ENCODE data around the gene UBA7. TPM values are rescaled to one million over a fixed set of nuclear protein-coding genes. Genes with fewer than 3 reads are reported as not detected.
A peak's percentile ranks its signal among the peaks of the same experiment; 100 is the strongest.
"Not testable (repeated sequence)": the region's sequence is repeated elsewhere in the genome, so short reads cannot be mapped to it uniquely, and the experiment has no call there.

The UBA7 gene
- total and polyA plus RNA-seq, 2 of the 13 experiments (the other 11 are each of a cell fraction or from before 2014, with no cell fraction given): 9.5 to 16.5 TPM

DNA sequence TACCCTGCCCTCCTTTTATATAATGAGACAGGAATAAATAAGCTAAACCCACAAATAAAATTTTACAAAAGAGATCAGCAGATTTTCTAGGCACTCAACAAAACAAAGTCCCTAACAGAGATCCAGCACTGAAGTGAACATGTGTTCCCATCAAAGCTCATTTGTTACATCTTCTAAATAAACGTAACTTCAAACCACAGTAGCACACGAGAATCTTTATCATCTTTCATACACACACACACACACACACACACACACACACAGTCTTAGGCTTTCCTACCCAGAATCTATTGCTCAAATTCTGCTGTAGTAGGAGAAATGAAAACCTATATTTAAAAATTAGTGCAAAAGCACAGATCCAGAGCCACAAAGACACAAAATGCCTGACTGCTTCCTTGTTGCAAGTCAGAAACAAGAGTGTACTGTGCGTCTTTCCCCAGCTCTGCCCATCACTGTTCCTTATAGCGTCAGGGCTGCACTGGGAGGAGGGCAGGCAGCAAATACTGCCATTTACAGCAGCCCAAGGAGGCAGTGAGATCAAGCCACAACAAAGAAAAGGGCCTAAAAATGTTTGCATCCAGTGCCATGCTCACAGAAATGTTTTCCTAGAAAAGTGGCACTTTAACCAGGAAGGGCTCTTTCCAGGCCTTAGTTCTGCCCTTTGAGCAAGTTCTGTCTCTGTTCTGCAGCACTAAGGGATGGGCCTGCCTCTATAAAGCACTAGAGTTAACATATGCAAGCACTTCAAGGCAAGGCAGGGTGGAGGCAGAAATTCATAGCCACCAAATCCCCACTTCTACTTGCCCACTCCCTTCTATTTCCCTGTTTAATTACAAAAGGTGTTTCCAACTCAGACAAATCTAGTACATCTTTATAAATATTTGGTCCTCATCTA lies 33.4 kb downstream of the UBA7 start:
- TF ChIP-seq RBFOX2 (IDR thresholded peaks at IDR 0.05; ENCODE audit: low read depth, low read length): peak; percentile 33; the same call in 1 of the 2 replicates
- no peak for TF ChIP-seq HDAC6 (IDR thresholded peaks at IDR 0.05; ENCODE audit: low read depth, low read length)
- TF ChIP-seq ZNF12 (CRISPR knock-in tag; IDR thresholded peaks at IDR 0.05): peak; percentile 49; the same call in 1 of the 2 replicates
- peak overlapping the region; percentile 60 for H3K27ac ChIP-seq (ENCODE audit: extremely low read length, insufficient read depth, low read length)
- intact Hi-C loops (cut with micrococcal nuclease; ENCODE audit: unreplicated experiment): no loop called here
- CTCF ChIA-PET (ENCODE audit: low intra/inter-chr PET ratio, low total read pairs): no interaction called here
- POLR2A ChIA-PET: no interaction called here
- H3K36me3 ChIP-seq (replicated peaks in 1 of 2; ENCODE audit: control insufficient read depth in 1 of 2, insufficient read depth in 2 of 2, low read length in 2 of 2): peaks cover 3 to 24% of the 10 kb centered on the region in 2 experiments
- no peak for FAIRE-seq
- DNase-seq (ENCODE audit: low spot score): no peak
- no peak overlapping the region for H2AFZ ChIP-seq (ENCODE audit: low read length)
- peak overlapping the region; percentile 25 for H3K4me2 ChIP-seq (ENCODE audit: low read depth, low read length)
- no peak overlapping the region for H3K4me3 ChIP-seq (replicated peaks in 1 of 3; ENCODE audit: insufficient read depth in 1 of 3, low read depth in 2 of 3, low read length in 3 of 3)
- no peak overlapping the region for H3K9ac ChIP-seq (ENCODE audit: insufficient read depth, low read depth, low read length)
- H3K79me2 ChIP-seq (ENCODE audit: insufficient read depth, low read length): peaks cover 73% of the 10 kb centered on the region
- 81% methylated on average over 4 of the region's 4 CpGs for WGBS (ENCODE audit: low lambda C conversion rate)
- peaks cover 47% of the 10 kb centered on the region for H3K4me1 ChIP-seq (ENCODE audit: insufficient read depth, low read length)
- no peaks in the 10 kb centered on the region for H3K27me3 ChIP-seq (ENCODE audit: control insufficient read depth in 1 of 2, insufficient read depth in 2 of 2, low read length in 2 of 2)
- no peaks in the 10 kb centered on the region for H3K9me3 ChIP-seq (ENCODE audit: low read length)
- in situ Hi-C loops (cut with HindIII; ENCODE audit: extremely low pct_ligation_motif_present, low pct_unique_long_range_greater_than_20kb): no loop called here
- peaks cover 9% of the 10 kb centered on the region; the same call in 1 of the 2 replicates for H4K20me1 ChIP-seq (ENCODE audit: insufficient read depth, low read length)
- BruUV-seq (replicated peaks): no TSS peak
- ATAC-seq: peak; percentile 30; the same call in 1 of the 3 replicates

DNA sequence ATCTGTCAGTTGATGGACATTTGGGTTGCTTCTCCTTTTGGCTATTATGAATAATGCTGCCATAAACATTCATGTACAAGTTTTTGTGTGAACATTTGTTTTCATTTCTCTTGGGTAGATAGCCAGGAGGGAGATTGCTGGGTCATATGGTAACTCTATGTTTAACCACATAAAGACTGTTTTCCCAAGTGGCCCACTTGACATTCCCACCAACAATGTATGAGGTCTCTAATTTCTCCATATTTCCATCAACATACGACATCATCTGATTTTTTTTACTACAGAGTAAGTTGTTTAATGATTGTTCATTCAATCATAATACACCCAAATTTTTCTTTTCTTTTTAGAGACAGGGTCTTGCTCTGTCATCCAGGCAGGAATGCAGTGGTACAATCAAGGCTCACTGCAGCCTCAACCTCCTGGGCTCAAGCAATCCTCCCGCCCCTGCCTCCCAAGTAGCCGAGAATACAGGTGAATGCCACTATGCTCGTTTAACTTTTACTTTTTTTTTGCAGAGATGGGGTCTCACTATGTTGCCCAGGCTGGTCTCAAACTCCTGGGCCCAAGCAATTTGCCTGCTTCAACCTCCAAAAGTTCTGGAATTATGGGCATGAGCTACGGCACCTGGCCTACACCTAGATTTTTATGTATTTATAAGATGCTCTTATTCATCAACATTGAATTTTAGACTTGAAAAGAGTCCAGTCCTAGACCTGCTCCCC lies 34.2 kb downstream of the UBA7 start:
- DNase-seq (ENCODE audit: low spot score) (no peak), ATAC-seq (no peak), FAIRE-seq (no peak)
- BruUV-seq (replicated peaks): TSS peak; percentile 31
- Histone ChIP-seq H3K27me3 (ENCODE audit: control insufficient read depth in 1 of 2, insufficient read depth in 2 of 2, low read length in 2 of 2) (no peaks in the 10 kb centered on the region), H3K9ac (ENCODE audit: insufficient read depth, low read depth, low read length) (no peak overlapping the region), H3K4me2 (ENCODE audit: low read depth, low read length) (0 out of 2 replicates have a peak overlapping the region, but pooled peaks have one; percentile 25), H3K36me3 (replicated peaks in 1 of 2; ENCODE audit: control insufficient read depth in 1 of 2, insufficient read depth in 2 of 2, low read length in 2 of 2) (peaks cover 5 to 27% of the 10 kb centered on the region in 2 experiments), H3K79me2 (ENCODE audit: insufficient read depth, low read length) (peaks cover 73% of the 10 kb centered on the region), H3K4me3 (replicated peaks in 1 of 3; ENCODE audit: insufficient read depth in 1 of 3, low read depth in 2 of 3, low read length in 3 of 3) (no peak overlapping the region), H4K20me1 (ENCODE audit: insufficient read depth, low read length) (peaks cover 11% of the 10 kb centered on the region; the same call in 1 of the 2 replicates), H3K27ac (ENCODE audit: extremely low read length, insufficient read depth, low read length) (no peak overlapping the region), H3K4me1 (ENCODE audit: insufficient read depth, low read length) (peaks cover 39% of the 10 kb centered on the region), H3K9me3 (ENCODE audit: low read length) (no peaks in the 10 kb centered on the region), H2AFZ (ENCODE audit: low read length) (no peak overlapping the region)
- intact Hi-C loops (cut with micrococcal nuclease; ENCODE audit: unreplicated experiment) (no loop called here), in situ Hi-C loops (cut with HindIII; ENCODE audit: extremely low pct_ligation_motif_present, low pct_unique_long_range_greater_than_20kb) (no loop called here)
- POLR2A ChIA-PET: no interaction called here
- CTCF ChIA-PET (ENCODE audit: low intra/inter-chr PET ratio, low total read pairs): no interaction called here
- TF ChIP-seq, protein P1, sequence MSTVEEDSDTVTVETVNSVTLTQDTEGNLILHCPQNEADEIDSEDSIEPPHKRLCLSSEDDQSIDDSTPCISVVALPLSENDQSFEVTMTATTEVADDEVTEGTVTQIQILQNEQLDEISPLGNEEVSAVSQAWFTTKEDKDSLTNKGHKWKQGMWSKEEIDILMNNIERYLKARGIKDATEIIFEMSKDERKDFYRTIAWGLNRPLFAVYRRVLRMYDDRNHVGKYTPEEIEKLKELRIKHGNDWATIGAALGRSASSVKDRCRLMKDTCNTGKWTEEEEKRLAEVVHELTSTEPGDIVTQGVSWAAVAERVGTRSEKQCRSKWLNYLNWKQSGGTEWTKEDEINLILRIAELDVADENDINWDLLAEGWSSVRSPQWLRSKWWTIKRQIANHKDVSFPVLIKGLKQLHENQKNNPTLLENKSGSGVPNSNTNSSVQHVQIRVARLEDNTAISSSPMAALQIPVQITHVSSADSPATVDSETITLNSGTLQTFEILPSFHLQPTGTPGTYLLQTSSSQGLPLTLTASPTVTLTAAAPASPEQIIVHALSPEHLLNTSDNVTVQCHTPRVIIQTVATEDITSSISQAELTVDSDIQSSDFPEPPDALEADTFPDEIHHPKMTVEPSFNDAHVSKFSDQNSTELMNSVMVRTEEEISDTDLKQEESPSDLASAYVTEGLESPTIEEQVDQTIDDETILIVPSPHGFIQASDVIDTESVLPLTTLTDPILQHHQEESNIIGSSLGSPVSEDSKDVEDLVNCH (CRISPR knock-in tag; IDR thresholded peaks at IDR 0.05): no peak
- peak; percentile 65; the same call in 1 of the 2 replicates for TF ChIP-seq ZNF121 (CRISPR knock-in tag; IDR thresholded peaks at IDR 0.05)
- WGBS (ENCODE audit: low lambda C conversion rate): 97% methylated on average over 5 of the region's 5 CpGs

DNA sequence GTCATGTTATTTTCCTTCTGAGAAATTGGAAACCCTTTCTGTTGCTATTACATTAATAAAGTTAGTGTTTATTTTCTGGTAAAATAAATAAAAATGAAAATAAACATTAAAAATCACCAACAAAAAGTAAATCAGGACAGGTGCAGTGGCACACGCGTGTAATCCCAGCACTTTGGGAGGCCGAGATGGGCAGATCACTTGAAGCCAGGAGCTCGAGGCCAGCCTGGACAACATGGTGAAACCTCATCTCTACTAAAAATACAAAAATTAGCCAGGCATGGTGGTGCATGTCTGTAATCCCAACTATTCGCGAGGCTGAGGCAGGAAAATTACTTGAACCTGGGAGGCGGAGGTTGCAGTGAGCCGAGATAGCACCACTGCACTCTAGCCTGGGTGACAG lies 37.7 kb downstream of the UBA7 start:
- CTCF ChIA-PET (ENCODE audit: low intra/inter-chr PET ratio, low total read pairs); H3K9me3 ChIP-seq (ENCODE audit: low read length); DNase-seq (ENCODE audit: low spot score); in situ Hi-C loops (cut with HindIII; ENCODE audit: extremely low pct_ligation_motif_present, low pct_unique_long_range_greater_than_20kb); H3K4me3 ChIP-seq (replicated peaks in 1 of 3; ENCODE audit: insufficient read depth in 1 of 3, low read depth in 2 of 3, low read length in 3 of 3); intact Hi-C loops (cut with micrococcal nuclease; ENCODE audit: unreplicated experiment); H3K27me3 ChIP-seq (ENCODE audit: control insufficient read depth in 1 of 2, insufficient read depth in 2 of 2, low read length in 2 of 2); FAIRE-seq; H3K27ac ChIP-seq (ENCODE audit: extremely low read length, insufficient read depth, low read length); H3K4me2 ChIP-seq (ENCODE audit: low read depth, low read length); H2AFZ ChIP-seq (ENCODE audit: low read length); BruUV-seq (replicated peaks); ATAC-seq; H3K9ac ChIP-seq (ENCODE audit: insufficient read depth, low read depth, low read length): not testable (repeated sequence)
- WGBS (ENCODE audit: low lambda C conversion rate): 95% methylated on average over 8 of the region's 8 CpGs
- peaks cover 11% of the 10 kb centered on the region; the same call in 1 of the 2 replicates for H4K20me1 ChIP-seq (ENCODE audit: insufficient read depth, low read length)
- POLR2A ChIA-PET: interaction anchor here (0.6 kb wide), 1 partner anchor 49 kb away, joined by 3 read pairs; no protein-coding TSS in a partner anchor
- H3K36me3 ChIP-seq (replicated peaks in 1 of 2; ENCODE audit: control insufficient read depth in 1 of 2, insufficient read depth in 2 of 2, low read length in 2 of 2): peaks cover 2 to 30% of the 10 kb centered on the region in 2 experiments; a peak in 4 of 5 replicates
- peaks cover 77% of the 10 kb centered on the region for H3K79me2 ChIP-seq (ENCODE audit: insufficient read depth, low read length)
- H3K4me1 ChIP-seq (ENCODE audit: insufficient read depth, low read length): peaks cover 25% of the 10 kb centered on the region

Data from HepG2 (cell line).